Measurements from ENCODE around the gene BSG. TPM values are rescaled to one million over a fixed set of nuclear protein-coding genes. Genes with fewer than 3 reads are reported as not detected.
"Not testable (repeated sequence)": the region's sequence is repeated elsewhere in the genome, so short reads cannot be mapped to it uniquely, and the experiment has no call there.

BSG gene
- total and polyA plus RNA-seq, 8 donors = 259 to 457 (median 328) TPM

- DNase-seq = no peak
- Histone ChIP-seq H3K27ac (no peak overlapping the region), H3K4me1 (peaks cover 0 to 7% of the 10 kb centered on the region in 2 donors), H3K4me3 (no peak overlapping the region), H3K36me3 (no peaks in the 10 kb centered on the region), H3K27me3 (peaks cover 0 to 6% of the 10 kb centered on the region in 2 donors), H3K9me3 (peaks cover 0 to 4% of the 10 kb centered on the region in 2 donors)
- intact Hi-C loops (cut with DNase I) = no loop called here
- TF ChIP-seq CTCF (IDR thresholded peaks at IDR 0.05) = no peak
- ATAC-seq = no peak
Measured at GRCh38 chr19:604355-604754, 32.0 kb downstream of the BSG start.

GRCh38 chr19:605061-605971 lies 32.9 kb downstream of the BSG start:
- H3K9me3 ChIP-seq; intact Hi-C loops (cut with DNase I); H3K36me3 ChIP-seq; ATAC-seq; H3K27ac ChIP-seq; H3K4me3 ChIP-seq; DNase-seq: not testable (repeated sequence)
- Histone ChIP-seq H3K4me1 (peaks cover 6 to 15% of the 10 kb centered on the region in 2 donors), H3K27me3 (peaks cover 0 to 14% of the 10 kb centered on the region in 2 donors)

GRCh38 chr19:607301-608154 lies 35.1 kb downstream of the BSG start:
- DNase-seq (no peak), ATAC-seq (no peak)
- TF ChIP-seq CTCF (IDR thresholded peaks at IDR 0.05) = no peak
- intact Hi-C loops (cut with DNase I) = no loop called here
- peaks cover 0 to 26% of the 10 kb centered on the region in 2 donors for H3K27me3 ChIP-seq
- peaks cover 6 to 28% of the 10 kb centered on the region in 2 donors for H3K4me1 ChIP-seq
- H3K27ac ChIP-seq = no peak overlapping the region
- no peaks in the 10 kb centered on the region for H3K9me3 ChIP-seq
- no peak overlapping the region for H3K4me3 ChIP-seq
- H3K36me3 ChIP-seq = no peaks in the 10 kb centered on the region

GRCh38 chr19:608155-609003 lies 36.0 kb downstream of the BSG start:
- intact Hi-C loops (cut with DNase I) = no loop called here
- peaks cover 6 to 28% of the 10 kb centered on the region in 2 donors for H3K4me1 ChIP-seq
- no peaks in the 10 kb centered on the region for H3K36me3 ChIP-seq
- no peak overlapping the region for H3K27ac ChIP-seq
- no peaks in the 10 kb centered on the region for H3K9me3 ChIP-seq
- peaks cover 0 to 32% of the 10 kb centered on the region in 2 donors for H3K27me3 ChIP-seq
- H3K4me3 ChIP-seq = no peak overlapping the region
- TF ChIP-seq CTCF (IDR thresholded peaks at IDR 0.05) = no peak
- ATAC-seq (no peak), DNase-seq (no peak)

GRCh38 chr19:609004-609346 lies 36.6 kb downstream of the BSG start:
- peak in 1 of 4 donors; percentile 67 for DNase-seq
- H3K36me3 ChIP-seq = no peaks in the 10 kb centered on the region
- H3K27me3 ChIP-seq = peaks cover 0 to 36% of the 10 kb centered on the region in 2 donors
- TF ChIP-seq CTCF (IDR thresholded peaks at IDR 0.05) = no peak
- no peaks in the 10 kb centered on the region for H3K9me3 ChIP-seq
- H3K4me1 ChIP-seq = peaks cover 6 to 28% of the 10 kb centered on the region in 2 donors
- H3K27ac ChIP-seq = peak overlapping the region in 1 of 2 donors; percentile 41
- intact Hi-C loops (cut with DNase I) = no loop called here
- ATAC-seq = peak; percentile 50
- H3K4me3 ChIP-seq = no peak overlapping the region
